ENCODE data around the gene GLIS1. TPM values are rescaled to one million over a fixed set of nuclear protein-coding genes. Genes with fewer than 3 reads are reported as not detected.
A peak's percentile ranks its signal among the peaks of the same experiment; 100 is the strongest.

The GLIS1 gene
- total RNA-seq, 1 donor from 2014 or later = 1.6 TPM

- peaks cover 4% of the 10 kb centered on the region for H3K4me1 Mint-ChIP-seq
- TF ChIP-seq CTCF (IDR thresholded peaks at IDR 0.05; ENCODE audit: unreplicated experiment) = no peak
- H3K36me3 Mint-ChIP-seq = no peaks in the 10 kb centered on the region
- peaks cover 4% of the 10 kb centered on the region for H3K27me3 Mint-ChIP-seq (ENCODE audit: low read depth)
- DNase-seq (ENCODE audit: low spot score in 2 of 2, unreplicated experiment in 2 of 2) = peak in 1 of 2 experiments; percentile 16
- no peak overlapping the region for H3K4me3 Mint-ChIP-seq
- H3K27ac Mint-ChIP-seq = no peak overlapping the region
- H3K9me3 Mint-ChIP-seq = no peaks in the 10 kb centered on the region
These were observed 107.2 kb downstream of the GLIS1 start for GRCh38 chr1:53631622-53632310.

GRCh38 chr1:53629101-53629691, 109.8 kb downstream of the GLIS1 start:
- Mint-ChIP-seq H3K27me3 (ENCODE audit: low read depth) (peaks cover 9% of the 10 kb centered on the region), H3K36me3 (no peaks in the 10 kb centered on the region), H3K27ac (no peak overlapping the region), H3K9me3 (no peaks in the 10 kb centered on the region), H3K4me1 (peaks cover 4% of the 10 kb centered on the region), H3K4me3 (no peak overlapping the region)
- no peak for TF ChIP-seq CTCF (IDR thresholded peaks at IDR 0.05; ENCODE audit: unreplicated experiment)
- DNase-seq (ENCODE audit: low spot score in 2 of 2, unreplicated experiment in 2 of 2) = peak in 1 of 2 experiments; percentile 29

- Mint-ChIP-seq H3K36me3 (no peaks in the 10 kb centered on the region), H3K4me3 (no peak overlapping the region), H3K27me3 (ENCODE audit: low read depth) (peaks cover 9% of the 10 kb centered on the region), H3K27ac (no peak overlapping the region), H3K4me1 (peaks cover 4% of the 10 kb centered on the region), H3K9me3 (peaks cover 7% of the 10 kb centered on the region)
- peak in 1 of 2 experiments; percentile 33 for DNase-seq (ENCODE audit: low spot score in 2 of 2, unreplicated experiment in 2 of 2)
- TF ChIP-seq CTCF (IDR thresholded peaks at IDR 0.05; ENCODE audit: unreplicated experiment) = no peak
These were observed 110.5 kb downstream of the GLIS1 start for GRCh38 chr1:53628286-53628955.

- Mint-ChIP-seq H3K4me3 (no peak overlapping the region), H3K4me1 (peaks cover 4% of the 10 kb centered on the region), H3K9me3 (peaks cover 7% of the 10 kb centered on the region), H3K27ac (no peak overlapping the region), H3K27me3 (ENCODE audit: low read depth) (peaks cover 9% of the 10 kb centered on the region), H3K36me3 (no peaks in the 10 kb centered on the region)
- DNase-seq (ENCODE audit: low spot score in 2 of 2, unreplicated experiment in 2 of 2) = peak in 1 of 2 experiments; percentile 25
- TF ChIP-seq CTCF (IDR thresholded peaks at IDR 0.05; ENCODE audit: unreplicated experiment) = no peak
These were observed 111.3 kb downstream of the GLIS1 start for GRCh38 chr1:53627666-53628065.

- H3K27ac Mint-ChIP-seq = no peak overlapping the region
These were observed 111.9 kb downstream of the GLIS1 start for GRCh38 chr1:53627031-53627430.

More at GRCh38 chr1:53627031-53627430, 111.9 kb downstream of the GLIS1 start:
- Mint-ChIP-seq H3K9me3 (peaks cover 7% of the 10 kb centered on the region), H3K4me1 (peaks cover 4% of the 10 kb centered on the region), H3K27me3 (ENCODE audit: low read depth) (peaks cover 9% of the 10 kb centered on the region), H3K4me3 (no peak overlapping the region), H3K36me3 (no peaks in the 10 kb centered on the region)
- TF ChIP-seq CTCF (IDR thresholded peaks at IDR 0.05; ENCODE audit: unreplicated experiment) = no peak
- peak in 1 of 2 experiments; percentile 36 for DNase-seq (ENCODE audit: low spot score in 2 of 2, unreplicated experiment in 2 of 2)

All from mesothelial cell of epicardium (in vitro differentiated cells).